ENCODE data around the gene FBXO2.

FBXO2 gene

GRCh38 chr1:11678442-11678841 is 24.2 kb upstream of the FBXO2 start:
- TF ChIP-seq POLR2AphosphoS5 (IDR thresholded peaks at IDR 0.05; ENCODE audit: low read depth, low read length): no peak
- TF ChIP-seq SIN3A (IDR thresholded peaks at IDR 0.05; ENCODE audit: borderline replicate concordance, insufficient read depth, low read length): no peak

- TF ChIP-seq POLR2AphosphoS5 (IDR thresholded peaks at IDR 0.05; ENCODE audit: low read depth, low read length) (no peak), REST (IDR thresholded peaks at IDR 0.05; ENCODE audit: insufficient read depth in 1 of 2, low read depth in 2 of 2, low read length in 2 of 2) (no peak), SIN3A (IDR thresholded peaks at IDR 0.05; ENCODE audit: borderline replicate concordance, insufficient read depth, low read length) (no peak), FOXP2 (optimal IDR thresholded peaks at IDR 0.05; ENCODE audit: borderline replicate concordance, extremely low read depth, extremely low read length, insufficient read depth) (no peak), TAF1 (IDR thresholded peaks at IDR 0.05; ENCODE audit: borderline replicate concordance, insufficient read depth, low read length) (no peak)
Observed at GRCh38 chr1:11676386-11677103, 22.3 kb upstream of the FBXO2 start.

GRCh38 chr1:11675325-11675724 is 21.1 kb upstream of the FBXO2 start:
- no peak for TF ChIP-seq FOXP2 (optimal IDR thresholded peaks at IDR 0.05; ENCODE audit: borderline replicate concordance, extremely low read depth, extremely low read length, insufficient read depth)

- no peak for TF ChIP-seq REST (IDR thresholded peaks at IDR 0.05; ENCODE audit: insufficient read depth in 1 of 2, low read depth in 2 of 2, low read length in 2 of 2)
- no peak for TF ChIP-seq TAF1 (IDR thresholded peaks at IDR 0.05; ENCODE audit: borderline replicate concordance, insufficient read depth, low read length)
- no peak for TF ChIP-seq POLR2AphosphoS5 (IDR thresholded peaks at IDR 0.05; ENCODE audit: low read depth, low read length)
- no peak for TF ChIP-seq SIN3A (IDR thresholded peaks at IDR 0.05; ENCODE audit: borderline replicate concordance, insufficient read depth, low read length)
- TF ChIP-seq FOXP2 (optimal IDR thresholded peaks at IDR 0.05; ENCODE audit: borderline replicate concordance, extremely low read depth, extremely low read length, insufficient read depth): no peak
Observed at GRCh38 chr1:11674488-11674887, 20.3 kb upstream of the FBXO2 start.

- TF ChIP-seq POLR2AphosphoS5 (IDR thresholded peaks at IDR 0.05; ENCODE audit: low read depth, low read length): no peak
- TF ChIP-seq TAF1 (IDR thresholded peaks at IDR 0.05; ENCODE audit: borderline replicate concordance, insufficient read depth, low read length): no peak
- TF ChIP-seq FOXP2 (optimal IDR thresholded peaks at IDR 0.05; ENCODE audit: borderline replicate concordance, extremely low read depth, extremely low read length, insufficient read depth): no peak
Observed at GRCh38 chr1:11673089-11673769, 19.0 kb upstream of the FBXO2 start.

- TF ChIP-seq REST (IDR thresholded peaks at IDR 0.05; ENCODE audit: insufficient read depth in 1 of 2, low read depth in 2 of 2, low read length in 2 of 2) (no peak), TAF1 (IDR thresholded peaks at IDR 0.05; ENCODE audit: borderline replicate concordance, insufficient read depth, low read length) (no peak), POLR2AphosphoS5 (IDR thresholded peaks at IDR 0.05; ENCODE audit: low read depth, low read length) (no peak), FOXP2 (optimal IDR thresholded peaks at IDR 0.05; ENCODE audit: borderline replicate concordance, extremely low read depth, extremely low read length, insufficient read depth) (no peak), SIN3A (IDR thresholded peaks at IDR 0.05; ENCODE audit: borderline replicate concordance, insufficient read depth, low read length) (no peak)
Observed at GRCh38 chr1:11671544-11672286, 17.5 kb upstream of the FBXO2 start.
